HUES6 (cell line): Measurements from ENCODE around the gene NCAPH2.

ENCODE experiments used
- H3K27ac ChIP-seq: 2 replicates; pipeline ENCODE4 v1.7.0; 2013; ENCODE audit warnings: low read depth, mild to moderate bottlenecking, low read length, inconsistent platforms
- H3K27me3 ChIP-seq: 2 replicates; pipeline ENCODE4 v1.6.1; 2013; ENCODE audit warnings: low read length; ENCODE audit not compliant: control insufficient read depth, insufficient read depth
- H3K36me3 ChIP-seq: 2 replicates; pipeline ENCODE4 v1.6.1; 2013; ENCODE audit warnings: low read length; ENCODE audit not compliant: control insufficient read depth, insufficient read depth
- H3K4me1 ChIP-seq: 2 replicates; pipeline ENCODE4 v1.6.1; 2013; ENCODE audit warnings: low read length; ENCODE audit not compliant: control insufficient read depth, insufficient read depth
- H3K4me3 ChIP-seq: 2 replicates; pipeline ENCODE4 v1.5.1; 2013; ENCODE audit warnings: low read depth, low read length
- H3K9ac ChIP-seq: one replicate; pipeline ENCODE4 v1.6.1; 2013; ENCODE audit warnings: mild to moderate bottlenecking, low read length
- H3K9me3 ChIP-seq: 2 replicates; pipeline ENCODE4 v1.6.1; 2013; ENCODE audit warnings: low read depth, low read length; ENCODE audit not compliant: control insufficient read depth, insufficient read depth

Gene NCAPH2

GRCh38 chr22:50573491-50574382 is 65.7 kb downstream of the NCAPH2 start:
- H3K9ac ChIP-seq, result no peak overlapping the region
- H3K4me3 ChIP-seq, result no peak overlapping the region
- H3K9me3 ChIP-seq, result no peaks in the 10 kb centered on the region
- H3K36me3 ChIP-seq, result peaks cover 70% of the 10 kb centered on the region
- H3K27me3 ChIP-seq, result no peaks in the 10 kb centered on the region
- H3K27ac ChIP-seq, result no peak overlapping the region
- no peaks in the 10 kb centered on the region for H3K4me1 ChIP-seq

DNA sequence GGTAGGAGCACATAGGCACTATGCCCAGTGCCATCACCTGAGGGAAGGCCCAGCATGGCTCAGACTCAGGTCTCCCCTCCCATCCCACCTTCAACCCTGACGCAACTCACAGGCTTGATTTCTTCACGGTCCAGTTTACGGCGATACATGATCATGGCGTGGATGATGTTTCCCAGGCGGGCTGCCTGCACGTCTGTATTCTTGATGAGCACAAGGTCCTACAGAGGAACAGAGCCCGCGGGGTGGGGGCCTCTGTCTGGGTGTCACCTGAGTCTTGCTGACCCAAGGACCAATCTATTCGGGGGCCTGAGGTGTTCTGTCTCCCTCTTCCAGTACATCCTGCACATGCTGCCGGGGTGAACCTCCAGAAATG is 66.3 kb downstream of the NCAPH2 start:
- Histone ChIP-seq H3K36me3 (peaks cover 65% of the 10 kb centered on the region), H3K4me1 (no peaks in the 10 kb centered on the region), H3K4me3 (no peak overlapping the region), H3K9ac (no peak overlapping the region), H3K27me3 (no peaks in the 10 kb centered on the region), H3K9me3 (no peaks in the 10 kb centered on the region), H3K27ac (no peak overlapping the region)
